ENCODE measurements around the gene CHRNA4.

DNA sequence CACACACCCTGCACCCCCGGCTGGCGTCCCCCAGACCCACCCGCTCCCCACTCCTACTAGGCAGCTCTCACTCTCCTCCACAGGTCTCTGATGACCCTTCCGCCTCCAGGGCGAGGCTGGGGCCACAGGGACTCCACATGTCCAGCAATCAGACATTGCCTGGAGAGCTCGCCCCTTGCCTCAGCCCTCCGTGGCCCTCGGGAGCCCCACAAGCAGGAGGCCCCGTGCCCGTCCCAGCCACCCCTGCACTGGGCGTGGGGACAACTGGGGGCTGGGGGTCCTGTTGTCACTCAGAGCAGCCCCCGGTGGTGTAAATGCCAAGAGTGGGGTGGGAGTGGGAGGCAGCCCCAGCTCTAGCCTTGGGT is 66.6 kb downstream of the CHRNA4 start:
- TF ChIP-seq EZH2 (IDR thresholded peaks at IDR 0.05; ENCODE audit: low read length, missing control alignments): no peak
- TF ChIP-seq, protein P1, sequence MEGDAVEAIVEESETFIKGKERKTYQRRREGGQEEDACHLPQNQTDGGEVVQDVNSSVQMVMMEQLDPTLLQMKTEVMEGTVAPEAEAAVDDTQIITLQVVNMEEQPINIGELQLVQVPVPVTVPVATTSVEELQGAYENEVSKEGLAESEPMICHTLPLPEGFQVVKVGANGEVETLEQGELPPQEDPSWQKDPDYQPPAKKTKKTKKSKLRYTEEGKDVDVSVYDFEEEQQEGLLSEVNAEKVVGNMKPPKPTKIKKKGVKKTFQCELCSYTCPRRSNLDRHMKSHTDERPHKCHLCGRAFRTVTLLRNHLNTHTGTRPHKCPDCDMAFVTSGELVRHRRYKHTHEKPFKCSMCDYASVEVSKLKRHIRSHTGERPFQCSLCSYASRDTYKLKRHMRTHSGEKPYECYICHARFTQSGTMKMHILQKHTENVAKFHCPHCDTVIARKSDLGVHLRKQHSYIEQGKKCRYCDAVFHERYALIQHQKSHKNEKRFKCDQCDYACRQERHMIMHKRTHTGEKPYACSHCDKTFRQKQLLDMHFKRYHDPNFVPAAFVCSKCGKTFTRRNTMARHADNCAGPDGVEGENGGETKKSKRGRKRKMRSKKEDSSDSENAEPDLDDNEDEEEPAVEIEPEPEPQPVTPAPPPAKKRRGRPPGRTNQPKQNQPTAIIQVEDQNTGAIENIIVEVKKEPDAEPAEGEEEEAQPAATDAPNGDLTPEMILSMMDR (conservative IDR thresholded peaks at IDR 0.05 in 1 of 2, IDR thresholded peaks at IDR 0.05 in 1 of 2; ENCODE audit: low read depth in 1 of 2, low read length in 2 of 2): no peak

All from fibroblast of lung (primary cell).